GM11168 (cell line): ENCODE measurements around the gene B3GNT9.

Source experiments
- in situ Hi-C: fragments of 300-500 bp; cut with MboI; formaldehyde crosslinking; loops from one replicate; pipeline ENCODE4 v1.12.0; 2022; ENCODE audit warnings: low sequenced_read_pairs; ENCODE audit not compliant: unreplicated experiment

B3GNT9 gene

GRCh38 chr16:67169642-67170167, 18.9 kb upstream of the B3GNT9 start:
- in situ Hi-C loops: no loop called here

GRCh38 chr16:67169011-67169451, 18.2 kb upstream of the B3GNT9 start:
- in situ Hi-C loops: no loop called here

- in situ Hi-C loops: no loop called here
Measured at GRCh38 chr16:67167588-67167987, 16.8 kb upstream of the B3GNT9 start.

GRCh38 chr16:67166598-67167168, 15.9 kb upstream of the B3GNT9 start:
- in situ Hi-C loops: no loop called here

GRCh38 chr16:67166110-67166547, 15.3 kb upstream of the B3GNT9 start:
- in situ Hi-C loops: no loop called here

- in situ Hi-C loops: no loop called here
Measured at GRCh38 chr16:67165121-67166078, 14.6 kb upstream of the B3GNT9 start.

GRCh38 chr16:67164599-67165061, 13.8 kb upstream of the B3GNT9 start, which contains the start of gene HSF4:
HSF4 (plus strand) TSS chr16:67164745; CDS start chr16:67164812, 67 bp downstream.
- in situ Hi-C loops: no loop called here

- in situ Hi-C loops: no loop called here
Measured at GRCh38 chr16:67163999-67164558, 13.3 kb upstream of the B3GNT9 start.

GRCh38 chr16:67163164-67163998, 12.6 kb upstream of the B3GNT9 start:
- in situ Hi-C loops: no loop called here

GRCh38 chr16:67162506-67163163, 11.8 kb upstream of the B3GNT9 start:
- in situ Hi-C loops: no loop called here

GRCh38 chr16:67161595-67162058, 10.8 kb upstream of the B3GNT9 start:
- in situ Hi-C loops: no loop called here

GRCh38 chr16:67158637-67159600, 8.1 kb upstream of the B3GNT9 start:
- in situ Hi-C loops: loop anchor here (5.0 to 10.0 kb wide), 2 partner anchors 147 to 184 kb away; no protein-coding TSS in a partner anchor

- in situ Hi-C loops: loop anchor here (5.0 to 10.0 kb wide), 2 partner anchors 146 to 183 kb away; no protein-coding TSS in a partner anchor
Measured at GRCh38 chr16:67157892-67158635, 7.3 kb upstream of the B3GNT9 start.

GRCh38 chr16:67157106-67157748, 6.4 kb upstream of the B3GNT9 start:
- in situ Hi-C loops: loop anchor here (5.0 to 10.0 kb wide), 2 partner anchors 145 to 182 kb away; no protein-coding TSS in a partner anchor

GRCh38 chr16:67156143-67156844, 5.5 kb upstream of the B3GNT9 start:
- in situ Hi-C loops: loop anchor here (5.0 to 10.0 kb wide), 2 partner anchors 144 to 181 kb away; no protein-coding TSS in a partner anchor
